HG03432 (cell line): ENCODE results near the gene GLT8D1.
A peak's percentile ranks its signal among the peaks of the same experiment; 100 is the strongest.
"Not testable (repeated sequence)": the region's sequence is repeated elsewhere in the genome, so short reads cannot be mapped to it uniquely, and the experiment has no call there.

Source experiments
- ATAC-seq: cut with Tn5 transposase; IDR thresholded peaks from one replicate; pipeline ENCODE4 v1.9.1; 2021; ENCODE audit warnings: mild to moderate bottlenecking, moderate library complexity; ENCODE audit not compliant: unreplicated experiment

The GLT8D1 gene

GRCh38 chr3:52705688-52706686 is at the start of gene GLT8D1, which contains the start of gene SPCS1:
Gene GLT8D1, minus strand, starts transcription at chr3:52705791. Its CDS starts 5,331 bp downstream, at chr3:52700460.
Gene SPCS1, plus strand, starts transcription at chr3:52706106. Its CDS starts 141 bp downstream, at chr3:52706247.
- peak; percentile 88 for ATAC-seq

GRCh38 chr3:52754373-52754772 is 48.8 kb upstream of the GLT8D1 start:
- ATAC-seq = no peak

GRCh38 chr3:52752045-52752660 is 46.6 kb upstream of the GLT8D1 start:
- no peak for ATAC-seq

- ATAC-seq = no peak
Observed at GRCh38 chr3:52743721-52744120, 38.1 kb upstream of the GLT8D1 start.

- no peak for ATAC-seq
Observed at GRCh38 chr3:52743152-52743551, 37.6 kb upstream of the GLT8D1 start.

- no peak for ATAC-seq
Observed at GRCh38 chr3:52742418-52743041, 36.9 kb upstream of the GLT8D1 start.

GRCh38 chr3:52739730-52740129 is 34.1 kb upstream of the GLT8D1 start:
- no peak for ATAC-seq

- ATAC-seq = no peak
Observed at GRCh38 chr3:52733256-52733891, 27.8 kb upstream of the GLT8D1 start.

GRCh38 chr3:52731590-52731989 is 26.0 kb upstream of the GLT8D1 start:
- ATAC-seq = no peak

- ATAC-seq = no peak
Observed at GRCh38 chr3:52730681-52731080, 25.1 kb upstream of the GLT8D1 start.

- ATAC-seq = not testable (repeated sequence)
Observed at GRCh38 chr3:52728753-52729152, 23.2 kb upstream of the GLT8D1 start.

GRCh38 chr3:52724511-52724910 is 18.9 kb upstream of the GLT8D1 start:
- no peak for ATAC-seq

GRCh38 chr3:52723935-52724334 is 18.3 kb upstream of the GLT8D1 start:
- no peak for ATAC-seq

- no peak for ATAC-seq
Observed at GRCh38 chr3:52722491-52722890, 16.9 kb upstream of the GLT8D1 start.

GRCh38 chr3:52721730-52722008 is 16.1 kb upstream of the GLT8D1 start:
- no peak for ATAC-seq

- no peak for ATAC-seq
Observed at GRCh38 chr3:52721002-52721729, 15.6 kb upstream of the GLT8D1 start.

GRCh38 chr3:52719618-52720017 is 14.0 kb upstream of the GLT8D1 start:
- no peak for ATAC-seq

- ATAC-seq = no peak
Observed at GRCh38 chr3:52715714-52716305, 10.2 kb upstream of the GLT8D1 start.

- no peak for ATAC-seq
Observed at GRCh38 chr3:52714335-52715302, 9.0 kb upstream of the GLT8D1 start.
